Left ventricle myocardium superior (tissue), 1 donor: ENCODE data around the gene BIRC3. TPM values are rescaled to one million over a fixed set of nuclear protein-coding genes. Genes with fewer than 3 reads are reported as not detected.

ENCODE experiments used
- total RNA-seq: library from RNA; stranded (reverse); fragmentation: NEBNext Ultra II Directional; extraction: Animal tissue kit (Norgen Biotek cat#: 25700); gene quantifications from one replicate; pipeline ENCODE4 v1.2.1, GENCODE V29; 2021
- donor health status: DM: no; HTN: yes; CAD: no; lungs with severe emphysema.

BIRC3 gene
- total RNA-seq, 1 donor from 2014 or later = 8.2 TPM

Other genes starting within 250 kb of the BIRC3 start
- gene YAP1, start 207.0 kb upstream of the BIRC3 start, total RNA-seq = 98.6 TPM
- gene BIRC2, start 29.7 kb downstream of the BIRC3 start, total RNA-seq = 31.1 TPM
- 75.9 TPM for gene TMEM123, start 135.3 kb downstream of the BIRC3 start, total RNA-seq
- gene MMP7, start 213.3 kb downstream of the BIRC3 start, total RNA-seq = not detected